Endodermal cell (in vitro differentiated cells): ENCODE data around the gene ICA1. TPM values are rescaled to one million over a fixed set of nuclear protein-coding genes. Genes with fewer than 3 reads are reported as not detected.

Experiments used
- DNase-seq: peaks from one replicate; pipeline ENCODE4 v3.0.0-alpha.2; 2017
- H3K27ac ChIP-seq: 2 replicates; pipeline ENCODE4 v1.5.1; 2013; ENCODE audit warnings: mild to moderate bottlenecking, low read depth, low read length, moderate library complexity
- H3K27me3 ChIP-seq: 2 replicates; pipeline ENCODE4 v1.6.1; 2013; ENCODE audit warnings: mild to moderate bottlenecking, low read length, moderate library complexity; ENCODE audit not compliant: insufficient read depth, control insufficient read depth, poor library complexity, severe bottlenecking
- H3K36me3 ChIP-seq: 2 replicates; pipeline ENCODE4 v1.7.0; 2013; ENCODE audit warnings: mild to moderate bottlenecking, low read length, moderate library complexity; ENCODE audit not compliant: control insufficient read depth, insufficient read depth
- H3K4me1 ChIP-seq: one replicate; pipeline ENCODE4 v1.7.0; 2013; ENCODE audit warnings: low read length; ENCODE audit not compliant: control insufficient read depth, insufficient read depth
- H3K4me3 ChIP-seq: 2 replicates; pipeline ENCODE4 v1.5.1; 2013; ENCODE audit warnings: mild to moderate bottlenecking, low read length, moderate library complexity
- H3K9ac ChIP-seq: 2 replicates; pipeline ENCODE4 v1.6.1; 2013; ENCODE audit warnings: mild to moderate bottlenecking, low read length, moderate library complexity; ENCODE audit not compliant: poor library complexity, severe bottlenecking; ENCODE audit errors: extremely low read depth
- H3K9me3 ChIP-seq: 2 replicates; pipeline ENCODE4 v1.6.1; 2013; ENCODE audit warnings: mild to moderate bottlenecking, low read length, moderate library complexity; ENCODE audit not compliant: control insufficient read depth
- H3K27ac Mint-ChIP-seq: 2 replicates; pipeline ENCODE4 v1.8.0; 2020; ENCODE audit warnings: mixed read lengths
- H3K27me3 Mint-ChIP-seq: 2 replicates; pipeline ENCODE4 v1.8.0; 2021; ENCODE audit warnings: mild to moderate bottlenecking, mixed read lengths; ENCODE audit not compliant: insufficient read depth
- H3K36me3 Mint-ChIP-seq: 2 replicates; pipeline ENCODE4 v1.8.0; 2020; ENCODE audit warnings: low read depth, mixed read lengths
- H3K4me1 Mint-ChIP-seq: 2 replicates; pipeline ENCODE4 v1.8.0; 2020; ENCODE audit warnings: mixed read lengths
- H3K4me3 Mint-ChIP-seq: 2 replicates; pipeline ENCODE4 v1.8.0; 2020; ENCODE audit warnings: mild to moderate bottlenecking, moderate library complexity, mixed read lengths
- H3K9me3 Mint-ChIP-seq: 2 replicates; pipeline ENCODE4 v1.8.0; 2020; ENCODE audit warnings: mild to moderate bottlenecking, mixed read lengths
- WGBS, 2 experiments: methylation state at CpG; one replicate each; pipeline versions ENCODE4 v1.1.5 to v1.1.7; 2013; ENCODE audit warnings: missing lambda C conversion rate in 2 of 2, mixed read lengths in 1 of 2; ENCODE audit not compliant: insufficient coverage in 1 of 2, insufficient read length in 1 of 2; 5-methylcytosine and 5-hydroxymethylcytosine counted together
- total RNA-seq, 2 donors: library from RNA; stranded (reverse); fragmentation: NEBNext Ultra II Directional in 1 of 2; extraction: Animal tissue kit (Norgen Biotek cat#: 25700) in 1 of 2; gene quantifications; 2 replicates in 1 of 2; 3 replicates in 1 of 2; pipeline ENCODE4 v1.2.1, GENCODE V29; 2021
- TF ChIP-seq, protein P1 (sequence below): fragments of 200-600 bp; sonication (generic); conservative IDR thresholded peaks from 2 replicates; pipeline ENCODE4 v1.5.0; 2021; ENCODE audit warnings: antibody characterized with exemption, mild to moderate bottlenecking

Gene ICA1
- total RNA-seq, 2 donors from 2014 or later: 25.0 to 50.2 TPM

DNA sequence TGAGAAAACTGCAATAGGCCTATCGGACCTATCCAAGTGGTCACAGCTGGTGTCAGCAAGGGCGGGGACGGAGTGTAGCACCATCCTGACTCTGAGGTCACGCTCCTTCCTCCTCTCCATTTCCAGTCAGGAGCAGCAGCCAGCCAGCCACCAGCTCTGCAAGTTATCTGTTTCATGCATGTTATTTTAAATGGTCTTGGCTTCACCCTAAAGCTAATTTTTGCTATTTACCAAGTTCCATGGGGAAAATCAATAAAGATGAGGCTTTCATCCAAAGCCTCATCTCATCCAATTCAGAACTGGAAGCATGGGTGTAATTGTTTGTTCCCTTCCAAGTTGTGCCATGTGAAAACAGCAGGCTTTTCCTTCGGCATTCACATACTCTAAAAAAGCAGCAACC, 49.3 kb downstream of the ICA1 start:
- Mint-ChIP-seq H3K27me3 (no peaks in the 10 kb centered on the region), H3K4me1 (peaks cover 13% of the 10 kb centered on the region), H3K27ac (no peak overlapping the region), H3K4me3 (no peak overlapping the region), H3K36me3 (peaks cover 2% of the 10 kb centered on the region), H3K9me3 (no peaks in the 10 kb centered on the region)
- H3K9me3 ChIP-seq: no peaks in the 10 kb centered on the region
- no peak overlapping the region for H3K27ac ChIP-seq
- H3K4me1 ChIP-seq: no peaks in the 10 kb centered on the region
- no peak overlapping the region for H3K9ac ChIP-seq
- H3K36me3 ChIP-seq: no peaks in the 10 kb centered on the region
- 90 to 93% methylated on average over 4 to 5 of the region's 5 CpGs for WGBS, 2 experiments
- no peak for DNase-seq
- H3K4me3 ChIP-seq: no peak overlapping the region
- TF ChIP-seq, protein P1, sequence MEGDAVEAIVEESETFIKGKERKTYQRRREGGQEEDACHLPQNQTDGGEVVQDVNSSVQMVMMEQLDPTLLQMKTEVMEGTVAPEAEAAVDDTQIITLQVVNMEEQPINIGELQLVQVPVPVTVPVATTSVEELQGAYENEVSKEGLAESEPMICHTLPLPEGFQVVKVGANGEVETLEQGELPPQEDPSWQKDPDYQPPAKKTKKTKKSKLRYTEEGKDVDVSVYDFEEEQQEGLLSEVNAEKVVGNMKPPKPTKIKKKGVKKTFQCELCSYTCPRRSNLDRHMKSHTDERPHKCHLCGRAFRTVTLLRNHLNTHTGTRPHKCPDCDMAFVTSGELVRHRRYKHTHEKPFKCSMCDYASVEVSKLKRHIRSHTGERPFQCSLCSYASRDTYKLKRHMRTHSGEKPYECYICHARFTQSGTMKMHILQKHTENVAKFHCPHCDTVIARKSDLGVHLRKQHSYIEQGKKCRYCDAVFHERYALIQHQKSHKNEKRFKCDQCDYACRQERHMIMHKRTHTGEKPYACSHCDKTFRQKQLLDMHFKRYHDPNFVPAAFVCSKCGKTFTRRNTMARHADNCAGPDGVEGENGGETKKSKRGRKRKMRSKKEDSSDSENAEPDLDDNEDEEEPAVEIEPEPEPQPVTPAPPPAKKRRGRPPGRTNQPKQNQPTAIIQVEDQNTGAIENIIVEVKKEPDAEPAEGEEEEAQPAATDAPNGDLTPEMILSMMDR: no peak
- no peaks in the 10 kb centered on the region for H3K27me3 ChIP-seq

DNA sequence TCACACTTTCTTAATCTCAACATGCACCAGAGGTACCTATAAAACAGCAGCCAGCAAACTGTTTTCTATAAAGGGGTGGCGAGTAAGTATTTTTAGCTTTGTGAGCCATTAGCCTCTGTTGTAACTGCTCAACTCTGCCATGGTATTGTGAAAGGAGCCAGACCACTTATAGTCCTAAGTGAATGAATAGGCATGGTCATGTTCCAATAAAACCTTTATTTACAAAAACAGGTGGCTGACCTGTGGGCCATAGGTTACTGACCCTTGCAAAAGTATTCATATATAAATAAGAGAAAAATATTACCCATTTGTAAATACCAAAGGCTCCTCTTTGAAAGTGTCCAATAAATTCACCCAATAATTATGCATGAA, 50.3 kb downstream of the ICA1 start:
- Mint-ChIP-seq H3K4me3 (no peak overlapping the region), H3K4me1 (peaks cover 15% of the 10 kb centered on the region), H3K27me3 (no peaks in the 10 kb centered on the region), H3K9me3 (no peaks in the 10 kb centered on the region), H3K27ac (no peak overlapping the region), H3K36me3 (peaks cover 2% of the 10 kb centered on the region)
- Histone ChIP-seq H3K9me3 (no peaks in the 10 kb centered on the region), H3K27me3 (no peaks in the 10 kb centered on the region), H3K4me3 (no peak overlapping the region), H3K4me1 (no peaks in the 10 kb centered on the region), H3K9ac (no peak overlapping the region), H3K36me3 (no peaks in the 10 kb centered on the region), H3K27ac (no peak overlapping the region)
- TF ChIP-seq, protein P1: no peak
- 91 to 100% methylated on average over 1 of the region's 1 CpG for WGBS, 2 experiments
- no peak for DNase-seq

DNA sequence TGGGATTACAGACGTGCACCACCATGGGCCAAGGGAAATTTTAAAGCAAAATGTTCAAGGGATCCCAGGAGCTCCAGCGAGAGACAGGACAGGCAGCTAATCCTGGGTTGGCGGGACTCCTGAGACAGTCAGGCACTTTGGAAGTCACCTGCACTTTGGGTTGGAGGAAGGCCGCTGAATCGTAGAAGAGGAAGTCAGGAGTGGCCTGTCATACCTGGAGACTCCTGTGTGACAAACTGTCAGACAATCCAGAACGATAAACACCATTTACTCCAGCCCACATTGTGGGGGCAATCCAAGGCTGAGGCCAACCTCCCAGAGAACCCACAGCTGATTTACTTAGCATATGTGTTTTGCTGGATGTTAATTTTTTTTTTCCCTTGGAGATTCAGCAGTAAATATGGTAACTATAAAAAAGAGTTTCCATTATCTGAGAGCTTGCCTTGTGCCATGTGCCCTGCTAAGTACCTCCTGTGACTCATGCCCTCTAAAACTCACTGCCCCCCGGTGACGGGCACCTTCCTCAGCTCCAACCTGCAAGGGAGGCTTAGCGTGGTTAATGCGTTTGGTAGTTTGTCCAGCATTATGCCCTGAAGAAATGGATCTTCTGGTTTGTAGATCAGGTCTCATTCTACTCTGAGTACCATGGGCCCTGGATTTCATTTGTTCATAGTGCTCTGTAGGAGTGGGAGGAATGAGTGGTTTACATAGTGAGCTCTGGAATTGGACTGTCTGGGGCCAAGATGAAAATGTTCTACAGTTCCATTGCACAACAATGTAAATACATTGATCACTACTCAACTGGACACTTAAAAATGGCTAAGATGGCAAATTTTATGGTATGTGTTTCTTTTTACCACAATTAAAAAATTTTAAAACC, 50.9 kb downstream of the ICA1 start:
- Mint-ChIP-seq H3K9me3 (no peaks in the 10 kb centered on the region), H3K27me3 (no peaks in the 10 kb centered on the region), H3K4me3 (no peak overlapping the region), H3K4me1 (peaks cover 16% of the 10 kb centered on the region), H3K27ac (no peak overlapping the region), H3K36me3 (peaks cover 2% of the 10 kb centered on the region)
- Histone ChIP-seq H3K36me3 (no peaks in the 10 kb centered on the region), H3K4me1 (no peaks in the 10 kb centered on the region), H3K27me3 (no peaks in the 10 kb centered on the region), H3K9ac (no peak overlapping the region), H3K9me3 (no peaks in the 10 kb centered on the region), H3K27ac (no peak overlapping the region), H3K4me3 (no peak overlapping the region)
- DNase-seq: no peak
- TF ChIP-seq, protein P1: no peak
- 78 to 88% methylated on average over 6 to 10 of the region's 10 CpGs for WGBS, 2 experiments
